Measurements from ENCODE around the gene PHLPP1. TPM values are rescaled to one million over a fixed set of nuclear protein-coding genes. Genes with fewer than 3 reads are reported as not detected.

PHLPP1 gene
- total RNA-seq, 1 experiment from 2014 or later = 28.0 TPM

DNA sequence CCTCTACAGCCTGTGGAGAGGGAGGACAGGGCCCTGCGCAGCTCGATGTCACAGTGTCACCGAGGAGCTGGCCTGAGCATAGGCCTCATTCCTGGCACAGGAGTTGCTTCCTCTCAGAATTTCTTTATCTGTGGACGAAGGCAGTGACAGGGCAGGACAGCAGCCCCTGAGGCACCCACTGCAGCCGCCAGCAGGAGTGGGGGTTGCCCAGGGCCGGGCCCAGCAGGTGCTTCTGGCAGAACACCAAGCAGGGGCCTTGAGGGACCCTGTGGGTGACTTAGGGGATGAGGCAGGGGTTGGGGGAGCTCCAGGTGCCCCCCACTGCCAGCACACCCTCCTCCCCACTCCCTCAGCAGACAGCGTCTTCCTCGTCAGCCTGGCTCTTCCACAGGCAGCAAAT is 290.0 kb downstream of the PHLPP1 start:
- H3K36me3 Mint-ChIP-seq (ENCODE audit: insufficient read depth, unreplicated experiment) = peaks cover 23% of the 10 kb centered on the region
- no peaks in the 10 kb centered on the region for H3K27me3 Mint-ChIP-seq (ENCODE audit: unreplicated experiment)
- TF ChIP-seq, protein P1, sequence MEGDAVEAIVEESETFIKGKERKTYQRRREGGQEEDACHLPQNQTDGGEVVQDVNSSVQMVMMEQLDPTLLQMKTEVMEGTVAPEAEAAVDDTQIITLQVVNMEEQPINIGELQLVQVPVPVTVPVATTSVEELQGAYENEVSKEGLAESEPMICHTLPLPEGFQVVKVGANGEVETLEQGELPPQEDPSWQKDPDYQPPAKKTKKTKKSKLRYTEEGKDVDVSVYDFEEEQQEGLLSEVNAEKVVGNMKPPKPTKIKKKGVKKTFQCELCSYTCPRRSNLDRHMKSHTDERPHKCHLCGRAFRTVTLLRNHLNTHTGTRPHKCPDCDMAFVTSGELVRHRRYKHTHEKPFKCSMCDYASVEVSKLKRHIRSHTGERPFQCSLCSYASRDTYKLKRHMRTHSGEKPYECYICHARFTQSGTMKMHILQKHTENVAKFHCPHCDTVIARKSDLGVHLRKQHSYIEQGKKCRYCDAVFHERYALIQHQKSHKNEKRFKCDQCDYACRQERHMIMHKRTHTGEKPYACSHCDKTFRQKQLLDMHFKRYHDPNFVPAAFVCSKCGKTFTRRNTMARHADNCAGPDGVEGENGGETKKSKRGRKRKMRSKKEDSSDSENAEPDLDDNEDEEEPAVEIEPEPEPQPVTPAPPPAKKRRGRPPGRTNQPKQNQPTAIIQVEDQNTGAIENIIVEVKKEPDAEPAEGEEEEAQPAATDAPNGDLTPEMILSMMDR (IDR thresholded peaks at IDR 0.05; ENCODE audit: unreplicated experiment) = no peak
- H3K27ac Mint-ChIP-seq (ENCODE audit: unreplicated experiment) = no peak overlapping the region
- intact Hi-C loops (cut with micrococcal nuclease; ENCODE audit: unreplicated experiment) = no loop called here
- no TSS peak for BruUV-seq (replicated peaks)
- peaks cover 45% of the 10 kb centered on the region for H3K4me1 Mint-ChIP-seq (ENCODE audit: low read depth, unreplicated experiment)
- DNase-seq = no peak
- no peaks in the 10 kb centered on the region for H3K9me3 Mint-ChIP-seq (ENCODE audit: low read depth, unreplicated experiment)
- no peak overlapping the region for H3K4me3 Mint-ChIP-seq (ENCODE audit: low read depth, unreplicated experiment)
- CTCF ChIA-PET = no interaction called here

DNA sequence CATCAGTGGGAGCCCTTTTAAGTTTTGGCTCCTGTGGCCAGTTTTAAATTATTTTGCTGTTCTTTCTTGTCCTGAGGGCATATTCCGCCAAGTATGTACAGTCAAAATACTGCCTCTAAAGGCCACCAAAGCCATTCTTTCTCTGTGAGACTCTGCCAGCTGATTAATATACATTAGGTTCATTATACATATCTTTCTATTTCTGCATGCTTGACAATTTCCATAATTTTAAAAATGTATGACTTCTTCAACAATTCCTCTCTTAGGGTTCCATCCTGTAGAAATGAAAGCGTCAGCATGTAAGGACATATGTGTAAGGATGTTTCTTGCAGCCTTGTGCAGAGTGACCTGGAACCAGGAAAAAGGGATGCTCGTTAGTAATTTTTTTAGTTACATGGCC is 291.9 kb downstream of the PHLPP1 start:
- BruUV-seq (replicated peaks) = no TSS peak
- Mint-ChIP-seq H3K9me3 (ENCODE audit: low read depth, unreplicated experiment) (no peaks in the 10 kb centered on the region), H3K4me3 (ENCODE audit: low read depth, unreplicated experiment) (no peak overlapping the region), H3K27me3 (ENCODE audit: unreplicated experiment) (no peaks in the 10 kb centered on the region), H3K36me3 (ENCODE audit: insufficient read depth, unreplicated experiment) (peaks cover 10% of the 10 kb centered on the region), H3K27ac (ENCODE audit: unreplicated experiment) (no peak overlapping the region), H3K4me1 (ENCODE audit: low read depth, unreplicated experiment) (peaks cover 28% of the 10 kb centered on the region)
- no peak for DNase-seq
- intact Hi-C loops (cut with micrococcal nuclease; ENCODE audit: unreplicated experiment) = no loop called here
- CTCF ChIA-PET = no interaction called here
- TF ChIP-seq, protein P1 (IDR thresholded peaks at IDR 0.05; ENCODE audit: unreplicated experiment) = no peak

DNA sequence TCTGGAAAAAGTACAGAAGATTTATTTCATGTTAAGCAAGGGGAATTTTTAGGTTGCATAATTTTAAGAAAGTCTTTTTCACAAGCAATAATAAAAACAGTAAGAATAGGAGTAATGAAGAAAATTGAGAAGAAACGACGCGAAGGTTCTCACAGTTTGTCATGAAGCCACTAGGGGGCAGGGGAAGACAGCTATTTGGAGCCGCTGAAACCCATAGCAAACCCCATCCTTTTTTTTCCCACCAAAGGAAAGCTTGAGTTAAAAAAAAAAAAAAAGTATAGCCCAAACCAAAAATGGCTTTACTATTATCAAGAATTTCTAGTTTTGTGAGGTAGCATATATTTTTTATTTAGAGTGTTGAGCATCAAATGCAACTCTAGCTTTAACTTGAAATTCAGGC is 300.9 kb downstream of the PHLPP1 start:
- H3K4me3 Mint-ChIP-seq (ENCODE audit: low read depth, unreplicated experiment) = no peak overlapping the region
- H3K9me3 Mint-ChIP-seq (ENCODE audit: low read depth, unreplicated experiment) = no peaks in the 10 kb centered on the region
- H3K27ac Mint-ChIP-seq (ENCODE audit: unreplicated experiment) = no peak overlapping the region
- TF ChIP-seq, protein P1 (IDR thresholded peaks at IDR 0.05; ENCODE audit: unreplicated experiment) = peak; percentile 86
- BruUV-seq (replicated peaks) = no TSS peak
- H3K4me1 Mint-ChIP-seq (ENCODE audit: low read depth, unreplicated experiment) = no peaks in the 10 kb centered on the region
- H3K36me3 Mint-ChIP-seq (ENCODE audit: insufficient read depth, unreplicated experiment) = no peaks in the 10 kb centered on the region
- intact Hi-C loops (cut with micrococcal nuclease; ENCODE audit: unreplicated experiment) = loop anchor here (1.0 to 5.0 kb wide), 3 partner anchors 96 to 307 kb away; no protein-coding TSS in a partner anchor
- peak; percentile 56 for DNase-seq
- no peaks in the 10 kb centered on the region for H3K27me3 Mint-ChIP-seq (ENCODE audit: unreplicated experiment)
- CTCF ChIA-PET = interaction anchor here (0.7 to 1.4 kb wide), 6 partner anchors 9 to 429 kb away, joined by 3 to 14 read pairs (median 3); no protein-coding TSS in a partner anchor

DNA sequence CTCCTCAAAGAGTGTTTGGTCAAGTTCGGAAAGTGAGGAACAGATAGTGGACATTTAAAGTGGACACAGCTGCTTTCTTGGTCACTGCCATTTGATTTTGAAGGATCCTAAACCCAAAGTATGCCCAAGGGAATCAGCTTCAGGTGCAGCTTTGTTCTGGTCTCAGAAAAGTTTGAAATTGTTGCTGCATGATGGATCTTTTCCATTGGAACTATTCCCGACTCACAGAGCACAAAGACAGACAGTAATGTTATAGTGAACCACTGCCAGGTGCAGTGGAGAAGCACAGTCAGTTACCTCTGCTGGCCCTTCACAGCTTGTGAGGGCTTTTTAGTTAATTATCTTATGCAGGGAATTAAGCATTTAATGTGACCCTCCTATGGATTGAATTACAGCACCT is 301.7 kb downstream of the PHLPP1 start:
- no peaks in the 10 kb centered on the region for H3K27me3 Mint-ChIP-seq (ENCODE audit: unreplicated experiment)
- H3K4me3 Mint-ChIP-seq (ENCODE audit: low read depth, unreplicated experiment) = no peak overlapping the region
- no TSS peak for BruUV-seq (replicated peaks)
- no peaks in the 10 kb centered on the region for H3K4me1 Mint-ChIP-seq (ENCODE audit: low read depth, unreplicated experiment)
- CTCF ChIA-PET = interaction anchor here (0.6 to 1.7 kb wide), 8 partner anchors 8 to 423 kb away, joined by 3 to 14 read pairs (median 3); no protein-coding TSS in a partner anchor
- TF ChIP-seq, protein P1 (IDR thresholded peaks at IDR 0.05; ENCODE audit: unreplicated experiment) = no peak
- no peaks in the 10 kb centered on the region for H3K36me3 Mint-ChIP-seq (ENCODE audit: insufficient read depth, unreplicated experiment)
- DNase-seq = no peak
- H3K27ac Mint-ChIP-seq (ENCODE audit: unreplicated experiment) = no peak overlapping the region
- intact Hi-C loops (cut with micrococcal nuclease; ENCODE audit: unreplicated experiment) = loop anchor here (1.0 to 5.0 kb wide), 3 partner anchors 56 to 140 kb away; no protein-coding TSS in a partner anchor
- H3K9me3 Mint-ChIP-seq (ENCODE audit: low read depth, unreplicated experiment) = no peaks in the 10 kb centered on the region

Data from Calu3 (cell line).